DND-41 (cell line): ENCODE data around the gene CHRNE.

Experiments
- EZH2 ChIP-seq: IDR thresholded peaks from 3 replicates; pipeline ENCODE4 v1.6.1; 2012; ENCODE audit warnings: borderline replicate concordance, low read depth, mild to moderate bottlenecking, moderate library complexity, low read length, inconsistent platforms; ENCODE audit not compliant: severe bottlenecking
- TF ChIP-seq, protein P1 (sequence below): IDR thresholded peaks from 2 replicates; pipeline ENCODE4 v1.5.1; 2012; ENCODE audit warnings: borderline replicate concordance, low read length, moderate library complexity, mild to moderate bottlenecking; ENCODE audit not compliant: poor library complexity, severe bottlenecking; ENCODE audit errors: extremely low read depth

DNA sequence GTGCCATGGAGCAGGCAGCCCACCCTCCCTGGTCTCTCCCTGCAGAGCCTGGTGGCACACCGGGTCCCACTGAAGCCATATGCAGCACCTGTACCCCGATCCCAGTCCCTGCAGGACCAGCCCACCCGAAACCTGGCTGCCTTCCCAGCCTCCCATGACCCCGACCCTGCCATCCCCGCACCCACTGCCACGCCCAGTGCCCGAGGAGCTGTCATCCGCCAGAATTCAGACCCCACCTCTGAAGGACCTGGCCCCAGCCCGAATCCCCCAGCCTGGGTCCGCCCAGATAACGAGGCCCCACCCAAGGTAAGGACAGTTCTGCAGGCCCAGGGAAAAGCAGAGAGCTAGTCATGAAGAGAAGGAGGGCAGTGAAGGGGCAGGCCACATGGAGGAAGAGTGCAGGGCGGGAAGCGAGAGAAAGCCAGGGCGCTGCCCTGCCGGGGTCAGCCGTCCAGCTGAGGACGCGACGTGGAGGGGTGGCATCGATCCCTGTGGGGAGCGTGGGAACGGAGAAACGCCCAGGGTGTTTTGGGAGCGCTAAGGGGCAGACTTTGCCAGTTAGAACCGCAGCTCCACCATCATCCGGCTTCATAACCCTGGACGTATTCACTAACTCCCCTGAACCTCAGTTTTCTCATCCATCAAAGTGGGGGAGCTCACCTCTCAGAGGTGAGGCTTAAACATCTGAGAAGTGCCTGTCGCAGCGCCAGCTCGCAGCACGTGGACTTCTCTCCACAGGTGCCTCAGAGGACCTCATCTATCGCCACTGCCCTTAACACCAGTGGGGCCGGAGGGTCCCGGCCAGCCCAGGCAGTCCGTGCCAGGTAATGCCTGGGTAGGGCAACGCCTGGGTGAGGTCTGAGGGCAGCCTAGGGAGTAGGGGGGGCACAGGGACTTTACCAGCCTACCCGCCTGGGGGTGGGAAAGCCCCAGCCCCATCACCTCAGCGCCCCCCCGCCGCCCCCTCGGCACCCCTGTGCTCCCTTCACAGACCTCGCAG, 11.2 kb downstream of the CHRNE start:
- no peak for TF ChIP-seq EZH2
- TF ChIP-seq, protein P1, sequence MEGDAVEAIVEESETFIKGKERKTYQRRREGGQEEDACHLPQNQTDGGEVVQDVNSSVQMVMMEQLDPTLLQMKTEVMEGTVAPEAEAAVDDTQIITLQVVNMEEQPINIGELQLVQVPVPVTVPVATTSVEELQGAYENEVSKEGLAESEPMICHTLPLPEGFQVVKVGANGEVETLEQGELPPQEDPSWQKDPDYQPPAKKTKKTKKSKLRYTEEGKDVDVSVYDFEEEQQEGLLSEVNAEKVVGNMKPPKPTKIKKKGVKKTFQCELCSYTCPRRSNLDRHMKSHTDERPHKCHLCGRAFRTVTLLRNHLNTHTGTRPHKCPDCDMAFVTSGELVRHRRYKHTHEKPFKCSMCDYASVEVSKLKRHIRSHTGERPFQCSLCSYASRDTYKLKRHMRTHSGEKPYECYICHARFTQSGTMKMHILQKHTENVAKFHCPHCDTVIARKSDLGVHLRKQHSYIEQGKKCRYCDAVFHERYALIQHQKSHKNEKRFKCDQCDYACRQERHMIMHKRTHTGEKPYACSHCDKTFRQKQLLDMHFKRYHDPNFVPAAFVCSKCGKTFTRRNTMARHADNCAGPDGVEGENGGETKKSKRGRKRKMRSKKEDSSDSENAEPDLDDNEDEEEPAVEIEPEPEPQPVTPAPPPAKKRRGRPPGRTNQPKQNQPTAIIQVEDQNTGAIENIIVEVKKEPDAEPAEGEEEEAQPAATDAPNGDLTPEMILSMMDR, result no peak
